GM20000 (cell line): Measurements from ENCODE around the gene NCAPG2.

Experiments used
- DNase-seq: peaks from one replicate; pipeline ENCODE4 v3.0.0; 2012; ENCODE audit warnings: low spot score
- TF ChIP-seq, protein P1 (sequence below): IDR thresholded peaks from 2 replicates; pipeline ENCODE4 v1.5.1; 2012; ENCODE audit warnings: mild to moderate bottlenecking, control low read depth; ENCODE audit errors: extremely low read depth, missing control alignments

NCAPG2 gene

DNA sequence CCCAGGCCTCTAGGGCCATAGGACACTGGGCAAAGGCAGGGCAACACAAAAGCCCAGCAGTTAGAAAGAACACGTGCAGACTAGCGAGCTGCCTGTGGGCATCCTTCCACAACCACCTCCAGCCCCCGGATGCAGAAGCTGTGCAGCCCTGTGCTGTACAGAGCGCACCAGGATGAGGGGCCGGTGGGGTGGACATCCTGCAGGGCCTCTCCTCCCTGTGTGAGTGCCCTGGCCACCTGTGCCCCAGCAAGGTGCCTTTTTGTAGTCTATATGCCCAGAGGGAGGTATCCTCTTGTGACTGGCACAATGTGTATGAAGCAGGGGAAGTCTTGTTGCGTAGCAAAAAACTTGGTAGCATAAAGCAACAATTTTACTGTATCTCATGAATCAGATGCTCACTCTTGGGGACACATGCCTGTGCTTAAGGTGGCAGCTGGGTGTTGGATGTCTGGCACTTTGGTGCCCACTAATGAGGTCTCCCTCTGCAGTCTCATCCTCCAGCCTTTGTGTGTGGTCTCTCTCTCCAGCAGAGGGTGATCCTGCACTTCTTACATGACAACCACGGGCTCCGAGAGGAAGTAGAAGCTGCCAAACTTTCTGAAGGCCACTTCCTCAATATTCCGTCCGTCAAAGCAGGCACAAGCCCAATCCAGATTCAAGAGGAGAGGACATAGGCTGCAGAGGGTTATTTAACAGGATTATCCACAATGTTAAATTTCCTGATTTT is 8.7 kb downstream of the NCAPG2 start:
- peak; percentile 48 for DNase-seq
- TF ChIP-seq, protein P1, sequence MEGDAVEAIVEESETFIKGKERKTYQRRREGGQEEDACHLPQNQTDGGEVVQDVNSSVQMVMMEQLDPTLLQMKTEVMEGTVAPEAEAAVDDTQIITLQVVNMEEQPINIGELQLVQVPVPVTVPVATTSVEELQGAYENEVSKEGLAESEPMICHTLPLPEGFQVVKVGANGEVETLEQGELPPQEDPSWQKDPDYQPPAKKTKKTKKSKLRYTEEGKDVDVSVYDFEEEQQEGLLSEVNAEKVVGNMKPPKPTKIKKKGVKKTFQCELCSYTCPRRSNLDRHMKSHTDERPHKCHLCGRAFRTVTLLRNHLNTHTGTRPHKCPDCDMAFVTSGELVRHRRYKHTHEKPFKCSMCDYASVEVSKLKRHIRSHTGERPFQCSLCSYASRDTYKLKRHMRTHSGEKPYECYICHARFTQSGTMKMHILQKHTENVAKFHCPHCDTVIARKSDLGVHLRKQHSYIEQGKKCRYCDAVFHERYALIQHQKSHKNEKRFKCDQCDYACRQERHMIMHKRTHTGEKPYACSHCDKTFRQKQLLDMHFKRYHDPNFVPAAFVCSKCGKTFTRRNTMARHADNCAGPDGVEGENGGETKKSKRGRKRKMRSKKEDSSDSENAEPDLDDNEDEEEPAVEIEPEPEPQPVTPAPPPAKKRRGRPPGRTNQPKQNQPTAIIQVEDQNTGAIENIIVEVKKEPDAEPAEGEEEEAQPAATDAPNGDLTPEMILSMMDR: no peak

DNA sequence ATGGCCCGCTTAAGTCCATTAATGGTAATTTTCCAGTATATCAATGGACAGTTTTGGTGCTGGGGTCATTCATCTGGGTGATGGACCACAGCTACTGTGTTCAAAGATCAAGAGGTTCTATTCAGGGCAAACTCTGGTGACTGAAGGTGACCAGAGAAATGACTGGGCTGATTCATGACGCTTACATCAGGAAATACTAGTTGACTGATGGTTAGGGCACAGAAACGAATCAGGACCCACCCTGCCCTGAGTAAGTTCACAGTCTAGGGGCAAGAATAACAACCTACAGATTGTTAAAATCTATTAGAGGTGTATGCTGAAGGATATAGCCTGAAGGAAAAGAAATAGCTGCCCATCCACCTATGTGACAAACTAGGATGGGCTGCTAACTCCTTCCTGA is 9.5 kb downstream of the NCAPG2 start:
- no peak for DNase-seq
- TF ChIP-seq, protein P1: no peak

DNA sequence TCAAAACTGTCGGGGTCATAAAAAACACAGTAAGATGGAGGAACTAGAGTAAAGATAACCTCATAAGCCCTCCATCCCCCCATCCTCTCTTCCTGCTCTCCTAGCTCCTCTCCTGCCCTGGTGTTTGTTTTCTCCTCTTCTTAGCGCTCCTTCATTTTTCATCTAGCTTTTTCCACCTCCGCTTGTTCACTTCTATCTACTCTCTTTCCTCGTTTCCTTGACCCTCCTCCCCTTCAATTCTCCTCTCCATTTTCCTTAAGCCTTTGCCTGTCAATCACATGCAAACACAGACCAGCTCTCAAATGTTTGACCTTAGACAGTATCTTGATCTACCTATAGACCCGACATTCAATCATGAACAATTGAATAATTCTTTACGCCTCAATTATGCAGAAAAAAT is 10.0 kb downstream of the NCAPG2 start:
- TF ChIP-seq, protein P1: no peak
- DNase-seq: no peak

- DNase-seq: no peak
- TF ChIP-seq, protein P1: no peak
Measured at GRCh38 chr7:158689488-158689887, 15.1 kb downstream of the NCAPG2 start.

GRCh38 chr7:158687406-158687805 is 17.2 kb downstream of the NCAPG2 start:
- TF ChIP-seq, protein P1: no peak
- DNase-seq: no peak

DNA sequence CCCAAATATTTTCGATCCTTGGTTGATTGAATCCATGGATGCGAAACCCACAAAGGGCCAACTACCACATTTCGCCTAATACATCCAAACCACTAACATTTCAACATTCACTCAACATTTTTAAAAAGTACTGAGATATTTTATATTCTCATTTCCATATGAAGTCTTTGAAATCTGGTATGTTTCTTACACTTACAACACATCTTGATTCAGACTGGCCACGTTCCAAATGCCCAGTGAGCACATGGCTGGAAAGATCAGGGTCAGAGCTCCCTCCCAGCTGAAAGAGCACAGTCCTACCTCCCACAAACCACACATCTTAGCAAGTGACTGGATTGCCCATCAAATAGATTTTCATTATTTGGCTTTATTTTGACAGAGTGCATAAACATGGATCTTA is 18.9 kb downstream of the NCAPG2 start:
- TF ChIP-seq, protein P1: no peak
- DNase-seq: no peak

- no peak for DNase-seq
- TF ChIP-seq, protein P1: no peak
Measured at GRCh38 chr7:158684329-158684728, 20.3 kb downstream of the NCAPG2 start.
